KMS-11 (cell line): ENCODE results near the gene DENND6B.

ENCODE experiments used
- H2AFZ ChIP-seq: fragments of 200-600 bp; sonication (generic); 2 replicates; pipeline ENCODE4 v1.6.1; 2016; ENCODE audit warnings: antibody characterized with exemption, mixed run types, low read depth
- H3K27ac ChIP-seq: fragments of 200-600 bp; sonication (generic); 2 replicates; pipeline ENCODE4 v1.6.1; 2016; ENCODE audit warnings: mild to moderate bottlenecking, mixed run types
- H3K27me3 ChIP-seq: fragments of 200-600 bp; sonication (generic); 2 replicates; pipeline ENCODE4 v1.6.1; 2017; ENCODE audit warnings: mild to moderate bottlenecking, low read depth, mixed run types, moderate library complexity; ENCODE audit not compliant: insufficient read depth
- H3K36me3 ChIP-seq: fragments of 200-600 bp; sonication (generic); 2 replicates; pipeline ENCODE4 v1.6.1; 2017; ENCODE audit warnings: mild to moderate bottlenecking, mixed run types; ENCODE audit not compliant: insufficient read depth
- H3K4me1 ChIP-seq: fragments of 200-600 bp; sonication (generic); 2 replicates; pipeline ENCODE4 v1.6.1; 2016; ENCODE audit warnings: mild to moderate bottlenecking, low read depth, mixed run types; ENCODE audit not compliant: poor library complexity, severe bottlenecking
- H3K4me2 ChIP-seq: fragments of 200-600 bp; sonication (generic); 2 replicates; pipeline ENCODE4 v1.7.0; 2016; ENCODE audit warnings: mild to moderate bottlenecking, mixed run types
- H3K4me3 ChIP-seq: fragments of 200-600 bp; sonication (generic); IDR thresholded peaks from 2 replicates; pipeline ENCODE4 v1.6.1; 2017; ENCODE audit warnings: low read depth, low read length, mixed read lengths; ENCODE audit not compliant: insufficient read depth
- H3K79me2 ChIP-seq: fragments of 200-600 bp; sonication (generic); 2 replicates; pipeline ENCODE4 v1.6.1; 2016; ENCODE audit warnings: low read depth, mixed run types; ENCODE audit not compliant: insufficient read depth
- H3K9ac ChIP-seq: fragments of 200-600 bp; sonication (generic); 2 replicates; pipeline ENCODE4 v1.6.1; 2016; ENCODE audit warnings: mild to moderate bottlenecking, mixed run types
- H4K20me1 ChIP-seq: fragments of 200-600 bp; sonication (generic); 2 replicates; pipeline ENCODE4 v1.6.1; 2016; ENCODE audit warnings: mild to moderate bottlenecking, mixed run types; ENCODE audit not compliant: insufficient read depth
- TF ChIP-seq, protein P1 (sequence below): fragments of 200-600 bp; sonication (generic); conservative IDR thresholded peaks from 2 replicates; pipeline ENCODE4 v1.6.1; 2017; ENCODE audit warnings: low read depth, mild to moderate bottlenecking, antibody characterized with exemption, low read length, moderate library complexity, mixed read lengths

The DENND6B gene

DNA sequence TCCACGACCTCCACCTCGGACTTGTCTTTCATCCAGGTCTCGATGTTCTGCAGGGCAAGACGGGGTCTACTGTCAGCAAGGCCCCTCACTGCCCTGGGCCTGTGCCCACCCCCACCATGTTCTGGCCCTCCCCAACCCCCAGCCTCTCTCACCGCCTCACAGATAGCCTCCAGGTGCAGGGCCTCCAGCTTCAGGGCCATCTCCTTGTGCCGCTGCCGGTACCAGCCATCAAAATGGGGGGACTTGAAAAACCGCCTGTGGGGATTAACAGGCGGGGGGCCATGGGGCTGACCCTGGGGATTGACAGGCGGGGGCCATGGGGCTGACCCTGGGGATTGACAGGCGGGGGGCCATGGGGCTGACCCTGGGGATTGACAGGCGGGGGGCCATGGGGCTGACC is 14.4 kb downstream of the DENND6B start:
- Histone ChIP-seq H3K36me3 (no peaks in the 10 kb centered on the region), H3K27ac (no peak overlapping the region), H3K9ac (no peak overlapping the region), H3K4me1 (peaks cover 6% of the 10 kb centered on the region), H4K20me1 (no peaks in the 10 kb centered on the region), H3K4me2 (no peak overlapping the region), H3K79me2 (no peaks in the 10 kb centered on the region), H3K4me3 (no peak overlapping the region), H3K27me3 (no peaks in the 10 kb centered on the region), H2AFZ (no peak overlapping the region)
- TF ChIP-seq, protein P1, sequence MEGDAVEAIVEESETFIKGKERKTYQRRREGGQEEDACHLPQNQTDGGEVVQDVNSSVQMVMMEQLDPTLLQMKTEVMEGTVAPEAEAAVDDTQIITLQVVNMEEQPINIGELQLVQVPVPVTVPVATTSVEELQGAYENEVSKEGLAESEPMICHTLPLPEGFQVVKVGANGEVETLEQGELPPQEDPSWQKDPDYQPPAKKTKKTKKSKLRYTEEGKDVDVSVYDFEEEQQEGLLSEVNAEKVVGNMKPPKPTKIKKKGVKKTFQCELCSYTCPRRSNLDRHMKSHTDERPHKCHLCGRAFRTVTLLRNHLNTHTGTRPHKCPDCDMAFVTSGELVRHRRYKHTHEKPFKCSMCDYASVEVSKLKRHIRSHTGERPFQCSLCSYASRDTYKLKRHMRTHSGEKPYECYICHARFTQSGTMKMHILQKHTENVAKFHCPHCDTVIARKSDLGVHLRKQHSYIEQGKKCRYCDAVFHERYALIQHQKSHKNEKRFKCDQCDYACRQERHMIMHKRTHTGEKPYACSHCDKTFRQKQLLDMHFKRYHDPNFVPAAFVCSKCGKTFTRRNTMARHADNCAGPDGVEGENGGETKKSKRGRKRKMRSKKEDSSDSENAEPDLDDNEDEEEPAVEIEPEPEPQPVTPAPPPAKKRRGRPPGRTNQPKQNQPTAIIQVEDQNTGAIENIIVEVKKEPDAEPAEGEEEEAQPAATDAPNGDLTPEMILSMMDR, result no peak

DNA sequence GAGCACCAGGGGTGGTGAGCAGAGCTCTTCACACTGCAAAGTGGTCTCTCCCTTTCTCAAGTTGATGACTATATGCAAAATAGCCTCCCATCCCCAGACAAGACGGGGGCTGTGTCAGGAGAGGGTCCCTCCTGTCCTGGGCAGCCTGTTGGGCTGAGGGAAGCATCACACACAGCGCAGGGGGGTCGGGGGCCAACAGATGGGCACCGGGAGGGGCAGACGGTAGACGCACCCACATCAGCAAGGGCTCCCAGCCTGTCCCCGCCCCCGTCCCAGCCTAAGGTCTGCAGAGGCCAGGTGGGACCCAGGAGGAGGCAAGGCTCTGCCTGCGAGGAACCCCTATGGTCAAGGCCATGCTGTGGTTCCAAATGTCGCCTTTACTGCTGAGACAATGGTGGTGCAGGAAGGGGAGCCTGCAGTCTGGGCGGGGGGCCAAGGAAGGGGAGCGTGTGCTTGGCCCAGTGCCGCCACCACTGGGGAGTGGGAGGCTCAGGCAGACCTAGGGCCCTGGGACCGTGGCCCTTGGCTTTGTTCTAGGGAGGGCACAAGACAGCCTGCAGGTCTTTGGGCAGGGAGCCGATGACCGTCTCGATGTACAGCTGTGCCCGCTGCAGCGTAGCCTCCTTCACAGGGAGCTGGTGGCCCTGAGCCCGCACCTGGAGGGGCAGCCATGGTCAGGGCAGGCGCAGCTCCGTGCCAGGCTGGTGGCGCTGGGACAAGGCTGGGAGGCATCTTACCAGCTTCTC is 15.0 kb downstream of the DENND6B start:
- Histone ChIP-seq H3K79me2 (no peaks in the 10 kb centered on the region), H3K4me1 (peaks cover 6% of the 10 kb centered on the region), H3K36me3 (no peaks in the 10 kb centered on the region), H3K4me2 (no peak overlapping the region), H2AFZ (no peak overlapping the region), H3K4me3 (no peak overlapping the region), H4K20me1 (no peaks in the 10 kb centered on the region), H3K27me3 (no peaks in the 10 kb centered on the region), H3K27ac (no peak overlapping the region), H3K9ac (no peak overlapping the region)
- TF ChIP-seq, protein P1, result no peak

DNA sequence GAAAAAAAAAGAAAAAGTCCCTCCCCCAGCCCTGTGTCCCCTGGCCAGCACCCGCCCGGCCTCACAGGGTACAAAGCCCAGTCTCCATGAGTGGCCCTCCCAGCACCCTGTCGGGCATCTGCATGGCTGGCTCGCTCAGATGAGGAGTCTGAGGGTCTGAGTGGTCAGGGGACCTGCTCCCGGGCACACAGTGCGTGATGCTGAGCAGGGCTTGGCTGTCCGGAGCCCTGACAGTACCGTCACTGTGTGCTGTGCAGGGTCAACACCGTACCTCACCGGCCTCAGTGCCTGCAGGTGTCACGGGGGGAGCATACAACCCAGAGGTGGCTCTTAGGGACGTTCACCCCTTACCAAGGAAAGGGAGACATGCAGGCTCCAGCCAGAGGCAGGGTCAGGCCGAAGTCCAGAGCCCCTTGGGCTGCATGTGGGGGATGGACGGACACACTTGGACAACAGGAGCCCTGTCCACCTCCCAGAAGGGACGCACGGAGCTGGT is 15.8 kb downstream of the DENND6B start:
- TF ChIP-seq, protein P1, result no peak
- no peaks in the 10 kb centered on the region for H4K20me1 ChIP-seq
- no peaks in the 10 kb centered on the region for H3K36me3 ChIP-seq
- H3K79me2 ChIP-seq, result no peaks in the 10 kb centered on the region
- H3K27me3 ChIP-seq, result no peaks in the 10 kb centered on the region
- no peak overlapping the region for H3K4me2 ChIP-seq
- no peak overlapping the region for H2AFZ ChIP-seq
- peaks cover 9% of the 10 kb centered on the region for H3K4me1 ChIP-seq
- H3K4me3 ChIP-seq, result no peak overlapping the region
- no peak overlapping the region for H3K27ac ChIP-seq
- no peak overlapping the region for H3K9ac ChIP-seq

DNA sequence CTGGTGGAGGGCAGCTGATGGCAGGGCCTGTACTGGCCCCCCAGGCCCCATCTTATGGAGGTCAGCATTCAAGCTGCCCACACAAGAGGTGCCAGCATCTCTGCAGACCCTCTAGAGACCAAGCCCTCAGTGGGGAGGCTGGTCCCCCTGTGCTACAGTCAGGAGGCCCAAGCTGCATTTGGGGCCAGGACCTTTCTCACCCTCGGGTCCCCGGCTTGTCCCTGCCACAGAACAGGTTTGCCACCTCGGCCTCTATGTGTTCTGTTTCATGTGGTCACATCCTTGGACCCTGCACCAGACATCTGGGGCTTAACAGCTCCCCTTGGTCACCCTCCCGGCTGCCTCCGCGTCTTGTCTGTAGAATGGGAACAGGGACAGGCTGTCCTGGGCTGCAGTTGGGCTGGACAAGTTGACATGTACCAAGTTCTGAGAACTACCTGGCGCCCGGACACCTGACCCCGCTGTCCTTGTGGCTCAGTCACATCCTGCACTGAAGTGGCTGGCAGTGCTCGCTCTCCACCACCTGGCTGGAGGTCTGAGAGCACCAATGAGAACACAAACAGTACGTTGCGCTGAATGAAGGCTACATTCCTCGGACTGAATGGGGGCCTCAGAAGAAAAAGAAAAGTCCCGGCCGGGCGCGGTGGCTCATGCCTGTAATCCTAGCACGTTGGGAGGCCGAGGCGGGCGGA is 16.6 kb downstream of the DENND6B start:
- H3K4me1 ChIP-seq, result peaks cover 11% of the 10 kb centered on the region
- H3K27me3 ChIP-seq, result no peaks in the 10 kb centered on the region
- H3K4me2 ChIP-seq, result no peak overlapping the region

More for the DNA sequence above, 16.6 kb downstream of the DENND6B start:
- no peak overlapping the region for H2AFZ ChIP-seq
- no peaks in the 10 kb centered on the region for H3K36me3 ChIP-seq
- TF ChIP-seq, protein P1, result no peak
- H3K79me2 ChIP-seq, result no peaks in the 10 kb centered on the region
- no peak overlapping the region for H3K27ac ChIP-seq
- H3K4me3 ChIP-seq, result no peak overlapping the region
- no peak overlapping the region for H3K9ac ChIP-seq
- no peaks in the 10 kb centered on the region for H4K20me1 ChIP-seq
